Pons (tissue), 1 donor: ENCODE measurements around the gene SOX6.
"Not testable (repeated sequence)": the region's sequence is repeated elsewhere in the genome, so short reads cannot be mapped to it uniquely, and the experiment has no call there.

ENCODE experiments used
- DNase-seq: peaks from one replicate; pipeline ENCODE4 v3.0.0-alpha.2; 2016; ENCODE audit warnings: low spot score

The SOX6 gene

GRCh38 chr11:16036218-16036617, 320.1 kb downstream of the SOX6 start:
- no peak for DNase-seq

- DNase-seq, result no peak
These were observed 322.3 kb downstream of the SOX6 start for GRCh38 chr11:16034074-16034473.

- DNase-seq, result no peak
These were observed 323.4 kb downstream of the SOX6 start for GRCh38 chr11:16032974-16033373.

GRCh38 chr11:16031210-16031609, 325.1 kb downstream of the SOX6 start:
- DNase-seq, result no peak

- DNase-seq, result no peak
These were observed 325.7 kb downstream of the SOX6 start for GRCh38 chr11:16030664-16031063.

- DNase-seq, result not testable (repeated sequence)
These were observed 327.2 kb downstream of the SOX6 start for GRCh38 chr11:16029151-16029550.

GRCh38 chr11:16028419-16028818, 327.9 kb downstream of the SOX6 start:
- DNase-seq, result no peak

GRCh38 chr11:16027621-16028020, 328.7 kb downstream of the SOX6 start:
- DNase-seq, result no peak

- DNase-seq, result no peak
These were observed 329.5 kb downstream of the SOX6 start for GRCh38 chr11:16026849-16027248.

- no peak for DNase-seq
These were observed 337.4 kb downstream of the SOX6 start for GRCh38 chr11:16018931-16019330.

GRCh38 chr11:16016468-16016829, 339.9 kb downstream of the SOX6 start:
- no peak for DNase-seq

GRCh38 chr11:16015741-16016467, 340.4 kb downstream of the SOX6 start:
- DNase-seq, result no peak

GRCh38 chr11:16013649-16014275, 342.6 kb downstream of the SOX6 start:
- no peak for DNase-seq

GRCh38 chr11:16013242-16013641, 343.1 kb downstream of the SOX6 start:
- no peak for DNase-seq

GRCh38 chr11:16012125-16012751, 344.1 kb downstream of the SOX6 start:
- DNase-seq, result no peak

- DNase-seq, result no peak
These were observed 344.9 kb downstream of the SOX6 start for GRCh38 chr11:16011396-16011795.

- DNase-seq, result no peak
These were observed 347.3 kb downstream of the SOX6 start for GRCh38 chr11:16009021-16009420.

- DNase-seq, result no peak
These were observed 348.8 kb downstream of the SOX6 start for GRCh38 chr11:16007514-16007913.

GRCh38 chr11:16002942-16003341, 353.4 kb downstream of the SOX6 start:
- no peak for DNase-seq

- DNase-seq, result no peak
These were observed 354.4 kb downstream of the SOX6 start for GRCh38 chr11:16001899-16002426.

GRCh38 chr11:16001044-16001568, 355.2 kb downstream of the SOX6 start:
- DNase-seq, result no peak

- no peak for DNase-seq
These were observed 356.3 kb downstream of the SOX6 start for GRCh38 chr11:16000065-16000464.

GRCh38 chr11:15993345-15993744, 363.0 kb downstream of the SOX6 start:
- DNase-seq, result no peak
